Measurements from ENCODE around the gene DKC1. TPM values are rescaled to one million over a fixed set of nuclear protein-coding genes. Genes with fewer than 3 reads are reported as not detected.

Gene DKC1
- total and polyA plus RNA-seq, 2 of the 4 experiments (the other 2 are of a cell fraction): 49.9 to 63.8 TPM

DNA sequence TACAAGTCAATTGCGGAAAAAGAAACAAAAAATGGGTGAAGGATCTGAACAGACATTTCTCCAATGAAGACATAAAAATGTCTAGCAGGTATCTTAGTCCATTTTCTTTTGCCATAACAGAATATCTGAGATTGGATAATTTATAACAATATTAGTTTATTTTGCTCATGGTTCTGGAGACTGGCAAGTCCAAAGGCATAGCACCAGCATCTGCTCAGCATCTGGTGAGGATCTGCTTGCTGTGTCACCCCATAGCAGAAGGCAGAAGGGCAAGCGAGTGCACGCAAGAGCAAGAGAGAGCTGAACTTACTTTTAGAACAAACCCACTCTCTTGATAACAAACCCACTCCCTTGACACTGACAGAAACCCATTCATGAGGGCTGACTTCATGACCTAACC, 41.5 kb upstream of the DKC1 start:
- intact Hi-C loops (cut with micrococcal nuclease): no loop called here
- WGBS, 2 experiments (ENCODE audit: extremely low coverage in 2 of 2, insufficient read length in 1 of 2): no CpG with 5 or more reads among the region's 3 CpGs

More for the DNA sequence above, 41.5 kb upstream of the DKC1 start:
- Histone ChIP-seq H3K9me1 (ENCODE audit: insufficient read depth, low read length) (0 out of 2 replicates have a peak, but pooled peaks cover 4% of the 10 kb centered on the region), H3K27ac (ENCODE audit: insufficient read depth, low read length) (no peak overlapping the region), H2BK120ac (ENCODE audit: low read depth, low read length) (no peak overlapping the region), H4K20me1 (ENCODE audit: insufficient read depth, low read length) (no peaks in the 10 kb centered on the region; the same call in 1 of the 2 replicates), H3K14ac (replicated peaks; ENCODE audit: low read depth, low read length) (no peak overlapping the region), H2AFZ (replicated peaks; ENCODE audit: low read length, poor library complexity) (no peak overlapping the region), H4K91ac (ENCODE audit: insufficient read depth, low read depth, low read length) (no peak overlapping the region), H3K4me3 (ENCODE audit: insufficient read depth, low read depth, low read length) (no peak overlapping the region), H3K18ac (ENCODE audit: low read depth, low read length) (no peak overlapping the region), H3K4me1 (ENCODE audit: control insufficient read depth, insufficient read depth, low read length) (no peaks in the 10 kb centered on the region), H3K27me3 (ENCODE audit: control insufficient read depth, insufficient read depth, low read length) (no peaks in the 10 kb centered on the region), H3K9ac (ENCODE audit: low read depth, low read length) (no peak overlapping the region), H4K8ac (ENCODE audit: low read depth in 2 of 2, low read length in 2 of 2) (no peak overlapping the region), H3K4me2 (ENCODE audit: low read depth, low read length) (no peak overlapping the region), H4K5ac (ENCODE audit: low read depth, low read length) (no peak overlapping the region), H3K36me3 (ENCODE audit: control insufficient read depth, insufficient read depth, low read length) (no peaks in the 10 kb centered on the region), H3K23ac (ENCODE audit: low read depth, low read length) (no peak overlapping the region), H2BK20ac (ENCODE audit: low read depth, low read length) (no peak overlapping the region), H3K79me1 (ENCODE audit: low read depth in 1 of 2, low read length in 2 of 2) (0 out of 4 replicates have a peak, but pooled peaks cover 0 to 3% of the 10 kb centered on the region in 2 experiments), H3K9me3 (ENCODE audit: control insufficient read depth, insufficient read depth, low read length) (no peaks in the 10 kb centered on the region), H2BK5ac (ENCODE audit: low read depth, low read length, poor library complexity, severe bottlenecking) (no peak overlapping the region), H2BK15ac (ENCODE audit: low read depth, low read length) (no peak overlapping the region), H2AK5ac (ENCODE audit: low read depth, low read length) (no peak overlapping the region), H3K56ac (ENCODE audit: extremely low read depth, insufficient read depth, low read length) (no peak overlapping the region), H2AK9ac (replicated peaks; ENCODE audit: low read depth, low read length, poor library complexity) (no peak overlapping the region), H3K4ac (ENCODE audit: low read depth, low read length) (no peak overlapping the region)
- ChIA-PET CTCF (no interaction called here), POLR2A (ENCODE audit: unreplicated experiment) (no interaction called here)
- in situ Hi-C loops (cut with MboI; ENCODE audit: low sequenced_read_pairs): no loop called here
- TF ChIP-seq MAFK (IDR thresholded peaks at IDR 0.05; ENCODE audit: low read depth, low read length) (no peak), POLR2A (IDR thresholded peaks at IDR 0.05; ENCODE audit: low read depth, low read length) (no peak), NFE2L2 (IDR thresholded peaks at IDR 0.05; ENCODE audit: low read depth, low read length) (no peak), MAZ (IDR thresholded peaks at IDR 0.05; ENCODE audit: borderline replicate concordance, low read depth, low read length) (no peak), SMC3 (IDR thresholded peaks at IDR 0.05; ENCODE audit: low read depth, low read length) (no peak), RCOR1 (IDR thresholded peaks at IDR 0.05; ENCODE audit: insufficient replicate concordance, low read length) (no peak), FOS (IDR thresholded peaks at IDR 0.05; ENCODE audit: low read depth, low read length) (no peak), MXI1 (IDR thresholded peaks at IDR 0.05; ENCODE audit: borderline replicate concordance, low read depth, low read length) (no peak), CEBPB (IDR thresholded peaks at IDR 0.05; ENCODE audit: low read depth, low read length) (no peak), RFX5 (IDR thresholded peaks at IDR 0.05; ENCODE audit: low read depth, low read length) (no peak), CHD1 (IDR thresholded peaks at IDR 0.05; ENCODE audit: low read depth, low read length) (no peak), BHLHE40 (IDR thresholded peaks at IDR 0.05; ENCODE audit: low read depth, low read length) (no peak), RAD21 (IDR thresholded peaks at IDR 0.05; ENCODE audit: low read length) (no peak)
- TF ChIP-seq, protein P1, sequence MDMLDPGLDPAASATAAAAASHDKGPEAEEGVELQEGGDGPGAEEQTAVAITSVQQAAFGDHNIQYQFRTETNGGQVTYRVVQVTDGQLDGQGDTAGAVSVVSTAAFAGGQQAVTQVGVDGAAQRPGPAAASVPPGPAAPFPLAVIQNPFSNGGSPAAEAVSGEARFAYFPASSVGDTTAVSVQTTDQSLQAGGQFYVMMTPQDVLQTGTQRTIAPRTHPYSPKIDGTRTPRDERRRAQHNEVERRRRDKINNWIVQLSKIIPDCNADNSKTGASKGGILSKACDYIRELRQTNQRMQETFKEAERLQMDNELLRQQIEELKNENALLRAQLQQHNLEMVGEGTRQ (IDR thresholded peaks at IDR 0.05; ENCODE audit: low read depth, low read length): no peak
- TF ChIP-seq, protein P2, sequence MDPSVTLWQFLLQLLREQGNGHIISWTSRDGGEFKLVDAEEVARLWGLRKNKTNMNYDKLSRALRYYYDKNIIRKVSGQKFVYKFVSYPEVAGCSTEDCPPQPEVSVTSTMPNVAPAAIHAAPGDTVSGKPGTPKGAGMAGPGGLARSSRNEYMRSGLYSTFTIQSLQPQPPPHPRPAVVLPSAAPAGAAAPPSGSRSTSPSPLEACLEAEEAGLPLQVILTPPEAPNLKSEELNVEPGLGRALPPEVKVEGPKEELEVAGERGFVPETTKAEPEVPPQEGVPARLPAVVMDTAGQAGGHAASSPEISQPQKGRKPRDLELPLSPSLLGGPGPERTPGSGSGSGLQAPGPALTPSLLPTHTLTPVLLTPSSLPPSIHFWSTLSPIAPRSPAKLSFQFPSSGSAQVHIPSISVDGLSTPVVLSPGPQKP (IDR thresholded peaks at IDR 0.05; ENCODE audit: borderline replicate concordance, low read depth, low read length): no peak
- TF ChIP-seq, protein P3, sequence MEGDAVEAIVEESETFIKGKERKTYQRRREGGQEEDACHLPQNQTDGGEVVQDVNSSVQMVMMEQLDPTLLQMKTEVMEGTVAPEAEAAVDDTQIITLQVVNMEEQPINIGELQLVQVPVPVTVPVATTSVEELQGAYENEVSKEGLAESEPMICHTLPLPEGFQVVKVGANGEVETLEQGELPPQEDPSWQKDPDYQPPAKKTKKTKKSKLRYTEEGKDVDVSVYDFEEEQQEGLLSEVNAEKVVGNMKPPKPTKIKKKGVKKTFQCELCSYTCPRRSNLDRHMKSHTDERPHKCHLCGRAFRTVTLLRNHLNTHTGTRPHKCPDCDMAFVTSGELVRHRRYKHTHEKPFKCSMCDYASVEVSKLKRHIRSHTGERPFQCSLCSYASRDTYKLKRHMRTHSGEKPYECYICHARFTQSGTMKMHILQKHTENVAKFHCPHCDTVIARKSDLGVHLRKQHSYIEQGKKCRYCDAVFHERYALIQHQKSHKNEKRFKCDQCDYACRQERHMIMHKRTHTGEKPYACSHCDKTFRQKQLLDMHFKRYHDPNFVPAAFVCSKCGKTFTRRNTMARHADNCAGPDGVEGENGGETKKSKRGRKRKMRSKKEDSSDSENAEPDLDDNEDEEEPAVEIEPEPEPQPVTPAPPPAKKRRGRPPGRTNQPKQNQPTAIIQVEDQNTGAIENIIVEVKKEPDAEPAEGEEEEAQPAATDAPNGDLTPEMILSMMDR (conservative IDR thresholded peaks at IDR 0.05; ENCODE audit: low read depth, low read length): no peak
- dilution Hi-C loops (cut with HindIII; ENCODE audit: low sequenced_read_pairs, unreplicated experiment): no loop called here
- DNase-seq (no peak), ATAC-seq (ENCODE audit: low read depth) (no peak)
- BruUV-seq (replicated peaks): no TSS peak
